ENCODE measurements around the gene ZNF221.

Gene ZNF221

DNA sequence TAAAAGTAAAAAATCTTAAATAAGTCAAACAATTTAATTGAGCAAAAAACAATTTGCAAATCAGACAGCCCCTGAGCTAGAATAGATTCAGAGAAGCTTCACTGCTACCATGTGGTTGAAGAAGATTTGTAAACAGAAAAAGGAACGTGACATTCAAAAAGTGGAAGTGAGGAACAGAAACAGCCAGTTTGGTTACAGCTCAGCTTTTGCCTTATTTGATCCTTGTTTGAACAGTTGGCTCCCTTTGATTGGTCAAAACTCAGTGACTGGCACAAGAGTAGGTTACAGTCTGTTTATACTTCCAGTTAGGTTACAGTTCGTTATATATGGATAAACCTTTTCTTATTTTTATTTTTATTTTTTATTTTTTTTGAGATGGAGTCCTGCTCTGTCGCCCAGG, 5.8 kb downstream of the ZNF221 start:
- Histone ChIP-seq H3K79me2 (ENCODE audit: control insufficient read depth, low read length) (no peaks in the 10 kb centered on the region), H3K36me3 (ENCODE audit: control insufficient read depth, low read length) (no peaks in the 10 kb centered on the region), H4K20me1 (ENCODE audit: control insufficient read depth, insufficient read depth, low read depth, low read length) (no peaks in the 10 kb centered on the region), H3K9me3 (ENCODE audit: control insufficient read depth, insufficient read depth, low read length) (peaks cover 20% of the 10 kb centered on the region; the same call in 1 of the 2 replicates), H3K27me3 (ENCODE audit: control insufficient read depth, low read length) (no peaks in the 10 kb centered on the region), H3F3A (ENCODE audit: control insufficient read depth, insufficient read depth) (no peaks in the 10 kb centered on the region), H3K4me3 (ENCODE audit: low read length) (no peak overlapping the region), H3K27ac (ENCODE audit: low read depth, low read length) (no peak overlapping the region), H3K4me2 (ENCODE audit: low read length) (no peak overlapping the region), H3K4me1 (ENCODE audit: control insufficient read depth, low read length) (no peaks in the 10 kb centered on the region), H3K9me2 (replicated peaks; ENCODE audit: control insufficient read depth, low read length) (no peaks in the 10 kb centered on the region)
- TF ChIP-seq, protein P1, sequence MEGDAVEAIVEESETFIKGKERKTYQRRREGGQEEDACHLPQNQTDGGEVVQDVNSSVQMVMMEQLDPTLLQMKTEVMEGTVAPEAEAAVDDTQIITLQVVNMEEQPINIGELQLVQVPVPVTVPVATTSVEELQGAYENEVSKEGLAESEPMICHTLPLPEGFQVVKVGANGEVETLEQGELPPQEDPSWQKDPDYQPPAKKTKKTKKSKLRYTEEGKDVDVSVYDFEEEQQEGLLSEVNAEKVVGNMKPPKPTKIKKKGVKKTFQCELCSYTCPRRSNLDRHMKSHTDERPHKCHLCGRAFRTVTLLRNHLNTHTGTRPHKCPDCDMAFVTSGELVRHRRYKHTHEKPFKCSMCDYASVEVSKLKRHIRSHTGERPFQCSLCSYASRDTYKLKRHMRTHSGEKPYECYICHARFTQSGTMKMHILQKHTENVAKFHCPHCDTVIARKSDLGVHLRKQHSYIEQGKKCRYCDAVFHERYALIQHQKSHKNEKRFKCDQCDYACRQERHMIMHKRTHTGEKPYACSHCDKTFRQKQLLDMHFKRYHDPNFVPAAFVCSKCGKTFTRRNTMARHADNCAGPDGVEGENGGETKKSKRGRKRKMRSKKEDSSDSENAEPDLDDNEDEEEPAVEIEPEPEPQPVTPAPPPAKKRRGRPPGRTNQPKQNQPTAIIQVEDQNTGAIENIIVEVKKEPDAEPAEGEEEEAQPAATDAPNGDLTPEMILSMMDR (IDR thresholded peaks at IDR 0.05; ENCODE audit: low read depth, low read length, poor library complexity, severe bottlenecking): no peak
- no peak for TF ChIP-seq EZH2phosphoT487 (IDR thresholded peaks at IDR 0.05; ENCODE audit: borderline replicate concordance, low read length)

DNA sequence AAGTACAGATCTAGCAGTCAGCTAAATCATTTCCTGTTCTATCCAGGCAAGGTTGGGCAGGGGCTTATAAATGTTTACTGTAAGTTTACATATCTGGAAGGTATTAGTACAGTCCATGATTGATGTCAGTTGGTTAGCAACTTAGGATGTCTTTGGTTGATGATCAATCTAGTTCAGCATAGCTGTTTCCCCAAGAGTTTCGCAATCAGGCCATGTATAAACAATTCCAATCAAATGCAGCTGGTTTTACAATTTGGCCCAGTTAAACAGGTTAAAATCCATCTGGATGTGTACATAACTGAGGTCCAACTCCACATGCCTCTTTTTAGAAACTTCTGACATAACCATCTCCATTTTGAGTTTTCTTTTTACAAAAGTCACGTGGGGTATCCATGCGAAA, 6.9 kb downstream of the ZNF221 start:
- H3K9me3 ChIP-seq (ENCODE audit: control insufficient read depth, insufficient read depth, low read length): peaks cover 14% of the 10 kb centered on the region; the same call in 1 of the 2 replicates

DNA sequence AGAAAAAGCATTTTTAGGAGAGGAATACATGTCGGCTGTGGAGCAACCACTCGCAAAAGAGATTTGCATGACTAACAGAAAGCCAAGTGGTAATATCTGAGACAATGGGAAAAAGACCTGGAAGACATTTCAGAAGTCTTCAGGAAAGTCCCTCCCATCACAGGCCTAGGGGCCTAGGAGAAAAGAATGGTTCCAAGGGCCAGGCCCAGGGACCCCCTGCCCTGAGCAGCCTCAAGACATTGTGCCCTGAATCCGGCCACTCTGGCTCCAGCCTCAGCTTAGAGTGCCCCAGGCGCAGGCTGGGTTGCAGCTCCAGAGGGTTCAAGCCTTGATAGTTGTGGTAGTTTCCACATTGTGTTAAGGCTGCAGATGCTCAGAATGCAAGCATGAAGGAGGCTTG, 9.4 kb downstream of the ZNF221 start:
- H3K4me3 ChIP-seq (ENCODE audit: low read length): no peak overlapping the region
- H3K27me3 ChIP-seq (ENCODE audit: control insufficient read depth, low read length): no peaks in the 10 kb centered on the region
- no peaks in the 10 kb centered on the region for H3K36me3 ChIP-seq (ENCODE audit: control insufficient read depth, low read length)
- no peaks in the 10 kb centered on the region for H3K4me1 ChIP-seq (ENCODE audit: control insufficient read depth, low read length)
- H3K4me2 ChIP-seq (ENCODE audit: low read length): no peak overlapping the region
- H4K20me1 ChIP-seq (ENCODE audit: control insufficient read depth, insufficient read depth, low read depth, low read length): no peaks in the 10 kb centered on the region
- H3K9me3 ChIP-seq (ENCODE audit: control insufficient read depth, insufficient read depth, low read length): peaks cover 18% of the 10 kb centered on the region; the same call in 1 of the 2 replicates
- no peak overlapping the region for H3K27ac ChIP-seq (ENCODE audit: low read depth, low read length)
- no peaks in the 10 kb centered on the region for H3K9me2 ChIP-seq (replicated peaks; ENCODE audit: control insufficient read depth, low read length)
- TF ChIP-seq, protein P1 (IDR thresholded peaks at IDR 0.05; ENCODE audit: low read depth, low read length, poor library complexity, severe bottlenecking): no peak
- TF ChIP-seq EZH2phosphoT487 (IDR thresholded peaks at IDR 0.05; ENCODE audit: borderline replicate concordance, low read length): no peak
- no peaks in the 10 kb centered on the region for H3K79me2 ChIP-seq (ENCODE audit: control insufficient read depth, low read length)
- H3F3A ChIP-seq (ENCODE audit: control insufficient read depth, insufficient read depth): no peaks in the 10 kb centered on the region

More for the DNA sequence above, 6.9 kb downstream of the ZNF221 start:
- H3K4me3 ChIP-seq (ENCODE audit: low read length): no peak overlapping the region
- H3F3A ChIP-seq (ENCODE audit: control insufficient read depth, insufficient read depth): no peaks in the 10 kb centered on the region
- no peaks in the 10 kb centered on the region for H3K36me3 ChIP-seq (ENCODE audit: control insufficient read depth, low read length)
- TF ChIP-seq, protein P1 (IDR thresholded peaks at IDR 0.05; ENCODE audit: low read depth, low read length, poor library complexity, severe bottlenecking): no peak
- TF ChIP-seq EZH2phosphoT487 (IDR thresholded peaks at IDR 0.05; ENCODE audit: borderline replicate concordance, low read length): no peak
- no peaks in the 10 kb centered on the region for H3K9me2 ChIP-seq (replicated peaks; ENCODE audit: control insufficient read depth, low read length)
- H3K4me1 ChIP-seq (ENCODE audit: control insufficient read depth, low read length): no peaks in the 10 kb centered on the region
- no peaks in the 10 kb centered on the region for H3K27me3 ChIP-seq (ENCODE audit: control insufficient read depth, low read length)
- no peaks in the 10 kb centered on the region for H3K79me2 ChIP-seq (ENCODE audit: control insufficient read depth, low read length)
- no peak overlapping the region for H3K4me2 ChIP-seq (ENCODE audit: low read length)
- no peaks in the 10 kb centered on the region for H4K20me1 ChIP-seq (ENCODE audit: control insufficient read depth, insufficient read depth, low read depth, low read length)
- H3K27ac ChIP-seq (ENCODE audit: low read depth, low read length): no peak overlapping the region

Data from DOHH2 (cell line).